ENCODE results near the gene CORO2A. TPM values are rescaled to one million over a fixed set of nuclear protein-coding genes. Genes with fewer than 3 reads are reported as not detected.

The CORO2A gene
- total and polyA plus RNA-seq, 11 donors, result 0.09 to 2.2 (median 0.22) TPM

- Histone ChIP-seq H3K27me3 (no peaks in the 10 kb centered on the region), H3K9me3 (no peaks in the 10 kb centered on the region), H3K27ac (no peak overlapping the region), H3K36me3 (no peaks in the 10 kb centered on the region), H3K4me1 (peaks cover 0 to 13% (median 0%) of the 10 kb centered on the region in 12 donors), H3K4me3 (no peak overlapping the region)
- TF ChIP-seq POLR2A (IDR thresholded peaks at IDR 0.05), result no peak
- no peak for TF ChIP-seq CTCF (IDR thresholded peaks at IDR 0.05)
- DNase-seq (no peak), ATAC-seq (no peak)
- 72 to 76% (median 75%) methylated on average over 9 of the region's 9 CpGs for WGBS, 4 donors
- intact Hi-C loops (cut with DNase I), result no loop called here
Measured at GRCh38 chr9:98182069-98182820, 10.2 kb downstream of the CORO2A start.

GRCh38 chr9:98181746-98182068 is 10.7 kb downstream of the CORO2A start:
- TF ChIP-seq CTCF (IDR thresholded peaks at IDR 0.05) (no peak), POLR2A (IDR thresholded peaks at IDR 0.05) (no peak)
- peaks cover 0 to 13% (median 0%) of the 10 kb centered on the region in 12 donors for H3K4me1 ChIP-seq
- H3K36me3 ChIP-seq, result no peaks in the 10 kb centered on the region
- no peak for ATAC-seq
- WGBS, 4 donors, result 79 to 91% (median 87%) methylated on average over 5 of the region's 5 CpGs
- H3K27me3 ChIP-seq, result no peaks in the 10 kb centered on the region
- H3K4me3 ChIP-seq, result no peak overlapping the region
- H3K27ac ChIP-seq, result no peak overlapping the region
- DNase-seq, result no peak
- intact Hi-C loops (cut with DNase I), result no loop called here
- no peaks in the 10 kb centered on the region for H3K9me3 ChIP-seq

- WGBS, 4 donors, result 94 to 97% (median 95%) methylated on average over 6 of the region's 6 CpGs
- no peak for DNase-seq
- no peak overlapping the region for H3K4me3 ChIP-seq
- no peak for TF ChIP-seq CTCF (IDR thresholded peaks at IDR 0.05)
- TF ChIP-seq POLR2A (IDR thresholded peaks at IDR 0.05), result no peak
- no peaks in the 10 kb centered on the region for H3K27me3 ChIP-seq
- no peak for ATAC-seq
- no peaks in the 10 kb centered on the region for H3K36me3 ChIP-seq
- H3K9me3 ChIP-seq, result no peaks in the 10 kb centered on the region
- no peak overlapping the region for H3K27ac ChIP-seq
- intact Hi-C loops (cut with DNase I), result no loop called here
- H3K4me1 ChIP-seq, result peaks cover 0 to 13% (median 0%) of the 10 kb centered on the region in 12 donors
Measured at GRCh38 chr9:98180996-98181395, 11.4 kb downstream of the CORO2A start.

GRCh38 chr9:98178874-98179850 is 13.3 kb downstream of the CORO2A start:
- no peak for TF ChIP-seq POLR2A (IDR thresholded peaks at IDR 0.05)
- H3K9me3 ChIP-seq, result no peaks in the 10 kb centered on the region

More at GRCh38 chr9:98178874-98179850, 13.3 kb downstream of the CORO2A start:
- H3K4me3 ChIP-seq, result no peak overlapping the region
- peaks cover 0 to 7% (median 0%) of the 10 kb centered on the region in 12 donors for H3K4me1 ChIP-seq
- ATAC-seq (no peak), DNase-seq (no peak)
- no peak overlapping the region for H3K27ac ChIP-seq
- no peaks in the 10 kb centered on the region for H3K36me3 ChIP-seq
- no peaks in the 10 kb centered on the region for H3K27me3 ChIP-seq
- WGBS, 4 donors, result 79 to 89% (median 81%) methylated on average over 16 of the region's 16 CpGs
- intact Hi-C loops (cut with DNase I), result no loop called here

Measured in heart left ventricle (tissue), 16 donors.